Measurements from ENCODE around the gene PEX13.

PEX13 gene

GRCh38 chr2:61017003-61017555 lies 441 bp upstream of the PEX13 start (continued):
- TF ChIP-seq ZNF132 (tag by site-specific recombination; IDR thresholded peaks at IDR 0.05; ENCODE audit: borderline replicate concordance): no peak
- no peak for TF ChIP-seq ZNF404 (tag by site-specific recombination; IDR thresholded peaks at IDR 0.05)
- TF ChIP-seq HOXA7 (CRISPR knock-in tag; IDR thresholded peaks at IDR 0.05; ENCODE audit: borderline replicate concordance): no peak
- TF ChIP-seq MYNN (tag by site-specific recombination; IDR thresholded peaks at IDR 0.05; ENCODE audit: borderline replicate concordance): no peak; the same call in 1 of the 2 replicates
- peak; percentile 93 for TF ChIP-seq ZNF660 (tag by site-specific recombination; IDR thresholded peaks at IDR 0.05)
- peak; percentile 93 for TF ChIP-seq ZNF777 (tag by site-specific recombination; IDR thresholded peaks at IDR 0.05; ENCODE audit: borderline replicate concordance)
- TF ChIP-seq IKZF3 (tag by site-specific recombination; IDR thresholded peaks at IDR 0.05): peak; percentile 76
- TF ChIP-seq ZNF596 (tag by site-specific recombination; IDR thresholded peaks at IDR 0.05): 0 out of 2 replicates have a peak, but pooled peaks have one; percentile 31
- peak; percentile 67 for TF ChIP-seq ZNF561 (tag by site-specific recombination; IDR thresholded peaks at IDR 0.05; ENCODE audit: borderline replicate concordance)
- TF ChIP-seq ZNF202 (tag by site-specific recombination; IDR thresholded peaks at IDR 0.05; ENCODE audit: borderline replicate concordance): no peak
- no peak for TF ChIP-seq ZNF48 (tag by site-specific recombination; IDR thresholded peaks at IDR 0.05)
- TF ChIP-seq CTCF (tag by site-specific recombination; IDR thresholded peaks at IDR 0.05): peak; percentile 24; the same call in 1 of the 2 replicates
- TF ChIP-seq ZNF704 (tag by site-specific recombination; IDR thresholded peaks at IDR 0.05): no peak
- no peak for TF ChIP-seq OSR2 (tag by site-specific recombination; IDR thresholded peaks at IDR 0.05)
- peak; percentile 78 for TF ChIP-seq ZNF394 (tag by site-specific recombination; IDR thresholded peaks at IDR 0.05; ENCODE audit: borderline replicate concordance)
- TF ChIP-seq ZNF621 (tag by site-specific recombination; IDR thresholded peaks at IDR 0.05): no peak
- peak; percentile 64 for TF ChIP-seq ZBTB48 (tag by site-specific recombination; IDR thresholded peaks at IDR 0.05)
- TF ChIP-seq ZNF292 (tag by site-specific recombination; IDR thresholded peaks at IDR 0.05; ENCODE audit: borderline replicate concordance, low read depth): no peak
- TF ChIP-seq ZNF391 (tag by site-specific recombination; IDR thresholded peaks at IDR 0.05; ENCODE audit: borderline replicate concordance, low read depth): 0 out of 2 replicates have a peak, but pooled peaks have one; percentile 66
- TF ChIP-seq ZNF488 (tag by site-specific recombination; IDR thresholded peaks at IDR 0.05): no peak
- TF ChIP-seq ZNF148 (tag by site-specific recombination; IDR thresholded peaks at IDR 0.05; ENCODE audit: borderline replicate concordance): no peak
- no peak for TF ChIP-seq ZFHX2 (tag by site-specific recombination; conservative IDR thresholded peaks at IDR 0.05)
- peak; percentile 87; the same call in 1 of the 2 replicates for TF ChIP-seq GLI4 (tag by site-specific recombination; IDR thresholded peaks at IDR 0.05)
- TF ChIP-seq ZNF549 (tag by site-specific recombination; IDR thresholded peaks at IDR 0.05): no peak
- TF ChIP-seq ZBTB1 (tag by site-specific recombination; IDR thresholded peaks at IDR 0.05): no peak
- TF ChIP-seq ZNF239 (tag by site-specific recombination; IDR thresholded peaks at IDR 0.05): no peak
- TF ChIP-seq ZNF776 (tag by site-specific recombination; IDR thresholded peaks at IDR 0.05; ENCODE audit: borderline replicate concordance): no peak
- TF ChIP-seq ZNF558 (tag by site-specific recombination; IDR thresholded peaks at IDR 0.05): peak; percentile 46; the same call in 1 of the 2 replicates
- no peak for TF ChIP-seq HOXC10 (CRISPR knock-in tag; IDR thresholded peaks at IDR 0.05)
- peak; percentile 90 for TF ChIP-seq ZNF501 (tag by site-specific recombination; IDR thresholded peaks at IDR 0.05)
- TF ChIP-seq ZNF792 (tag by site-specific recombination; IDR thresholded peaks at IDR 0.05): no peak
- peak; percentile 88; the same call in 1 of the 2 replicates for TF ChIP-seq ZSCAN5A (tag by site-specific recombination; IDR thresholded peaks at IDR 0.05)
